Neural progenitor cell (in vitro differentiated cells): ENCODE measurements around the gene CTNNBL1. TPM values are rescaled to one million over a fixed set of nuclear protein-coding genes. Genes with fewer than 3 reads are reported as not detected.

Experiments
- DNase-seq: peaks from one replicate; pipeline ENCODE4 v3.0.0-alpha.2; 2016; ENCODE audit warnings: low spot score
- H2AFZ ChIP-seq: fragments of 200-600 bp; sonication (generic); replicated peaks from 2 replicates; pipeline ENCODE4 v1.6.1; 2016; ENCODE audit warnings: antibody characterized with exemption
- H3F3A ChIP-seq: fragments of 200-600 bp; sonication (generic); 2 replicates; pipeline ENCODE4 v1.6.1; 2016; ENCODE audit warnings: antibody characterized with exemption, low read depth
- H3K27ac ChIP-seq: fragments of 200-600 bp; sonication (generic); 2 replicates; pipeline ENCODE4 v1.5.1; 2016; ENCODE audit warnings: mild to moderate bottlenecking
- H3K27me3 ChIP-seq: fragments of 200-600 bp; sonication (generic); 2 replicates; pipeline ENCODE4 v1.6.1; 2016; ENCODE audit warnings: mild to moderate bottlenecking, moderate library complexity
- H3K36me3 ChIP-seq: fragments of 200-600 bp; sonication (generic); 2 replicates; pipeline ENCODE4 v1.5.1; 2016
- H3K4me1 ChIP-seq: fragments of 200-600 bp; sonication (generic); 2 replicates; pipeline ENCODE4 v1.6.1; 2016; ENCODE audit warnings: mixed run types
- H3K4me2 ChIP-seq: fragments of 200-600 bp; sonication (generic); 2 replicates; pipeline ENCODE4 v1.6.1; 2016
- H3K4me3 ChIP-seq: fragments of 200-600 bp; sonication (generic); 2 replicates; pipeline ENCODE4 v1.5.1; 2016
- H3K79me2 ChIP-seq: fragments of 200-600 bp; sonication (generic); 2 replicates; pipeline ENCODE4 v1.6.1; 2016; ENCODE audit warnings: low read depth
- H3K9ac ChIP-seq: fragments of 200-600 bp; sonication (generic); 2 replicates; pipeline ENCODE4 v1.6.1; 2016
- H3K9me3 ChIP-seq: fragments of 200-600 bp; sonication (generic); 2 replicates; pipeline ENCODE4 v1.5.1; 2016; ENCODE audit warnings: low read depth
- H4K20me1 ChIP-seq: fragments of 200-600 bp; sonication (generic); 2 replicates; pipeline ENCODE4 v1.6.1; 2016; ENCODE audit warnings: low read depth
- H3K27ac Mint-ChIP-seq: 3 replicates; pipeline ENCODE4 v1.8.0; 2021; ENCODE audit warnings: mixed read lengths
- H3K27me3 Mint-ChIP-seq: 2 replicates; pipeline ENCODE4 v1.8.0; 2022; ENCODE audit warnings: low read depth, mild to moderate bottlenecking, inconsistent platforms, moderate library complexity, mixed read lengths; ENCODE audit not compliant: insufficient read depth
- H3K36me3 Mint-ChIP-seq: 3 replicates; pipeline ENCODE4 v1.8.0; 2021; ENCODE audit warnings: mixed read lengths
- H3K4me1 Mint-ChIP-seq: 3 replicates; pipeline ENCODE4 v1.8.0; 2021; ENCODE audit warnings: mixed read lengths
- H3K4me3 Mint-ChIP-seq: 3 replicates; pipeline ENCODE4 v1.8.0; 2021; ENCODE audit warnings: mild to moderate bottlenecking, moderate library complexity, mixed read lengths
- H3K9me3 Mint-ChIP-seq: 3 replicates; pipeline ENCODE4 v1.8.0; 2020; ENCODE audit warnings: mixed read lengths
- CTCF ChIP-seq: fragments of 200-600 bp; sonication (generic); IDR thresholded peaks from 2 replicates; pipeline ENCODE4 v1.5.1; 2017; ENCODE audit warnings: antibody characterized with exemption, mild to moderate bottlenecking
- EZH2 ChIP-seq: fragments of 200-600 bp; sonication (generic); IDR thresholded peaks from 2 replicates; pipeline ENCODE4 v1.6.1; 2017; ENCODE audit warnings: antibody characterized with exemption, mild to moderate bottlenecking, moderate library complexity
- EZH2phosphoT487 ChIP-seq: fragments of 200-600 bp; sonication (generic); IDR thresholded peaks from 2 replicates; pipeline ENCODE4 v1.6.1; 2017; ENCODE audit warnings: antibody characterized with exemption
- total RNA-seq: library from RNA; depleted of rRNA; stranded (reverse); fragments of >200 nt; gene quantifications from 2 replicates; pipeline ENCODE4 v1.2.3, GENCODE V29; 2015; ENCODE audit warnings: low replicate concordance

Gene CTNNBL1
- total RNA-seq, 1 donor from 2014 or later, result 54.5 TPM

DNA sequence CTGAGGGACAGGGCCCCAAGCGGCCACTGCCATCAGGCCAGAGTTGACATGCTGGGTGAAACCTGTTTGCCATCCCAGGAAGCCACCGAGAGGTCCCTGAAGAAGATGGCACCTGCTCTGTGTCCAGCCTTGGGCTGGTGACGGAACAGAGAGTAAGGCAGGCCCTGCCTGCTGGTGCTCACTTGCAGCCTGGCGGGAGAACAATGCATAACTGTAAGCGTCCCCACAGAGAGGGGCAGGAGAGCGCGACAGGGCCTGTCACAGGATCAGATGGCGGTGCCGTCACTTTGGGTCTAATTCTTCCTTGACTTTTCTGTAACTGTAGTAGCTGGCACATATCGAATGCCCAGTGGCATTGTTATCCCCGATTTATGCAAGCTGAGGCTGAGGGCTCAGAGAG lies 180.1 kb downstream of the CTNNBL1 start:
- peaks cover 8% of the 10 kb centered on the region for H3K4me1 ChIP-seq
- no peak overlapping the region for H3K4me2 ChIP-seq
- DNase-seq, result peak; percentile 49
- H3K4me3 ChIP-seq, result no peak overlapping the region
- H2AFZ ChIP-seq, result no peak overlapping the region
- Mint-ChIP-seq H3K4me1 (peaks cover 35% of the 10 kb centered on the region), H3K4me3 (no peak overlapping the region), H3K27me3 (peaks cover 4% of the 10 kb centered on the region), H3K27ac (no peak overlapping the region), H3K9me3 (no peaks in the 10 kb centered on the region), H3K36me3 (peaks cover 18% of the 10 kb centered on the region)
- no peaks in the 10 kb centered on the region for H4K20me1 ChIP-seq
- H3K27ac ChIP-seq, result no peak overlapping the region
- H3K27me3 ChIP-seq, result no peaks in the 10 kb centered on the region
- H3K9ac ChIP-seq, result no peak overlapping the region
- H3K9me3 ChIP-seq, result no peaks in the 10 kb centered on the region
- H3F3A ChIP-seq, result peaks cover 8% of the 10 kb centered on the region
- TF ChIP-seq EZH2 (no peak), CTCF (no peak), EZH2phosphoT487 (no peak)
- no peaks in the 10 kb centered on the region for H3K79me2 ChIP-seq
- H3K36me3 ChIP-seq, result no peaks in the 10 kb centered on the region

DNA sequence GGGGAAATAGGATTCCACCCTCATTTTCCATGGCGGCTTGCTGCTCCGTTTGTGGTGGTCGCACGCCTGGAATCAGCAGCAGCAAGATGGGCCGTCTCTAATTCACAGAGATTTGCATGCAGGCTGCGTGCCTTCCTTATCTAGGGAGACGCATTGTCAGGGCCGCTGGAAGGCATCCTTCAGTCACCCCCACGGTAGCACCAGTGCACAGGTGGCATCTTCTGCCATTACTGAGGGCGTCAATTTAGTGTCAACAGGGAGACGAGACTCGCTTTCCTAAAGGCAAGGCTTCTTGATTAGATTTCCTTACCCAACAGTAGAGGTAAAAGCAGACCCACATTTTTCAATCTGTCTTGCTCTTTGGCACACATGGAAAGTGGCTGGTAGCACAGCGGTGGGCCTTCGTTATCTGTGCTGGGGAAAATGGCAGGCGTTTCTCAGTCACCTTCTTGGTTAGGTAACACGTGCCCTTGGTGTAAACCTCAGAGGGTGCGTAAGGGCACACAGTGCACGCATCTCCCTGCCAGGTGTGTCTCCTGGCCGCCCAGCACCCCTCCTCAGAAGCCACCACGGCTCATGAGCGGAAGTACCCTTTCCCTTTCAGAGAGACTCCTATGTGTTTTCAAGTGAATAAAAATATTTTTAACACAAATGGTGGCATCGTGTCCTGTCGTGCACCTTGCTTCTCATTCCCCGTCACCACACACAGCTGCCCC lies 181.8 kb downstream of the CTNNBL1 start:
- TF ChIP-seq CTCF (no peak), EZH2phosphoT487 (no peak), EZH2 (no peak)
- H3K9me3 Mint-ChIP-seq, result no peaks in the 10 kb centered on the region
- Histone ChIP-seq H4K20me1 (peaks cover under 1% of the 10 kb centered on the region), H3K9me3 (no peaks in the 10 kb centered on the region), H3K27me3 (no peaks in the 10 kb centered on the region), H3F3A (no peaks in the 10 kb centered on the region), H2AFZ (no peak overlapping the region), H3K79me2 (no peaks in the 10 kb centered on the region), H3K4me3 (no peak overlapping the region), H3K9ac (no peak overlapping the region), H3K36me3 (no peaks in the 10 kb centered on the region), H3K27ac (no peak overlapping the region), H3K4me2 (no peak overlapping the region), H3K4me1 (no peaks in the 10 kb centered on the region)
- H3K4me1 Mint-ChIP-seq, result peaks cover 18% of the 10 kb centered on the region
- no peak for DNase-seq
- peaks cover 11% of the 10 kb centered on the region for H3K36me3 Mint-ChIP-seq
- no peak overlapping the region for H3K4me3 Mint-ChIP-seq
- no peak overlapping the region for H3K27ac Mint-ChIP-seq
- H3K27me3 Mint-ChIP-seq, result no peaks in the 10 kb centered on the region

- TF ChIP-seq EZH2phosphoT487 (no peak), EZH2 (no peak), CTCF (no peak)
- Mint-ChIP-seq H3K4me1 (peaks cover 25% of the 10 kb centered on the region), H3K9me3 (no peaks in the 10 kb centered on the region)
Measured at GRCh38 chr20:37876863-37877262, 183.0 kb downstream of the CTNNBL1 start.

More at GRCh38 chr20:37876863-37877262, 183.0 kb downstream of the CTNNBL1 start:
- Histone ChIP-seq H3F3A (no peaks in the 10 kb centered on the region), H3K9ac (no peak overlapping the region), H3K27ac (no peak overlapping the region), H4K20me1 (peaks cover 2% of the 10 kb centered on the region), H3K79me2 (no peaks in the 10 kb centered on the region), H3K27me3 (no peaks in the 10 kb centered on the region), H3K4me1 (no peaks in the 10 kb centered on the region), H3K36me3 (no peaks in the 10 kb centered on the region), H3K4me2 (no peak overlapping the region), H3K4me3 (no peak overlapping the region), H2AFZ (no peak overlapping the region), H3K9me3 (no peaks in the 10 kb centered on the region)
- Mint-ChIP-seq H3K27ac (no peak overlapping the region), H3K4me3 (no peak overlapping the region), H3K36me3 (peaks cover 5% of the 10 kb centered on the region), H3K27me3 (peaks cover 4% of the 10 kb centered on the region)
- no peak for DNase-seq
